Measurements from ENCODE around the gene DUSP8. TPM values are rescaled to one million over a fixed set of nuclear protein-coding genes. Genes with fewer than 3 reads are reported as not detected.
A peak's percentile ranks its signal among the peaks of the same experiment; 100 is the strongest.

Gene DUSP8
- total RNA-seq, 2 donors from 2014 or later = 79.5 to 90.1 TPM

DNA sequence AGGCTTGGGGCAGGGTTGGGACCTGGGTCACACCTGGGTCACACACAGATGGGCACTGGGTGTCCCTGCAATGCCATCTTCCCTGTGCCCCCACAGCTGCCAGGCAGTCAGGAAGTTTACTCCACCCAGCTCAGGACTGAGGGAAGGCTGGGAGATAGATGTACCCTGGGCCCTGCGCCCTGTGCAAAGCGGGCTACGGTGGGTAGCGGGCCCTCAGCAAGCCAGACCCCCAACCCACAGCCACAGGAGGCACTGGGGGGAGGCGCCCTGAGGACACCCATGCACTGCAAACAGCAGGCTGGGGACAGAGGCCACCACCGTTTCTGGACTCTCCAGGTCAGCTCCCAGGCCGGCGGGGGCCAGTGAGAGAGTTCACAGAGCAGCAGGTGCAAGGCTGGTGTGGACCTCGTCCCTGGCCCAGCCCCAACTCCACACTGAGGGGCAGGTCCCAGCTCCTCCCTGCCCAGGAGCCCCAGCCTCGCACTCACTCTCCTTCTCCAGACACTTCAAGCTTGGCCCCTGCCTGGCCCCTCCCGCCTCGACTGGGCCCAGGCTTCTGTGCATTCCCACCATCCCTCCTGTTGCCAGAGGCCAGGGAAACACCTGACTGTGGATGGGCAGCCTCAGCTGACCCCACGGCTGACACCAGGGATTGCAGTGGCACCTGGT, 4.9 kb downstream of the DUSP8 start:
- no peaks in the 10 kb centered on the region for H3K9me3 ChIP-seq (ENCODE audit: control insufficient read depth, low read length, poor library complexity, severe bottlenecking)
- H3K27ac Mint-ChIP-seq = no peak overlapping the region
- H3K36me3 Mint-ChIP-seq (ENCODE audit: low read depth) = no peaks in the 10 kb centered on the region
- DNase-seq = peak in 1 of 3 donors; percentile 9
- no peaks in the 10 kb centered on the region for H3K27me3 Mint-ChIP-seq
- H3K4me3 Mint-ChIP-seq = peak overlapping the region; percentile 43
- no peak for ATAC-seq
- peaks cover 12% of the 10 kb centered on the region for H3K4me1 Mint-ChIP-seq

- H3K27me3 Mint-ChIP-seq = no peaks in the 10 kb centered on the region
- ATAC-seq (no peak), DNase-seq (no peak)
- H3K36me3 Mint-ChIP-seq (ENCODE audit: low read depth) = peaks cover 1% of the 10 kb centered on the region
- H3K9me3 ChIP-seq (ENCODE audit: control insufficient read depth, low read length, poor library complexity, severe bottlenecking) = no peaks in the 10 kb centered on the region
- H3K4me1 Mint-ChIP-seq = peaks cover 12% of the 10 kb centered on the region
- H3K27ac Mint-ChIP-seq = no peak overlapping the region
- H3K4me3 Mint-ChIP-seq = peak overlapping the region; percentile 36
Observed at GRCh38 chr11:1566381-1567051, 5.6 kb downstream of the DUSP8 start.

GRCh38 chr11:1565904-1566247, 6.2 kb downstream of the DUSP8 start:
- peak overlapping the region; percentile 55 for H3K4me3 Mint-ChIP-seq
- no peak for DNase-seq
- H3K9me3 ChIP-seq (ENCODE audit: control insufficient read depth, low read length, poor library complexity, severe bottlenecking) = no peaks in the 10 kb centered on the region
- no peak for ATAC-seq
- no peak overlapping the region for H3K27ac Mint-ChIP-seq
- peaks cover 12% of the 10 kb centered on the region for H3K4me1 Mint-ChIP-seq
- H3K27me3 Mint-ChIP-seq = no peaks in the 10 kb centered on the region
- peaks cover 2% of the 10 kb centered on the region for H3K36me3 Mint-ChIP-seq (ENCODE audit: low read depth)

DNA sequence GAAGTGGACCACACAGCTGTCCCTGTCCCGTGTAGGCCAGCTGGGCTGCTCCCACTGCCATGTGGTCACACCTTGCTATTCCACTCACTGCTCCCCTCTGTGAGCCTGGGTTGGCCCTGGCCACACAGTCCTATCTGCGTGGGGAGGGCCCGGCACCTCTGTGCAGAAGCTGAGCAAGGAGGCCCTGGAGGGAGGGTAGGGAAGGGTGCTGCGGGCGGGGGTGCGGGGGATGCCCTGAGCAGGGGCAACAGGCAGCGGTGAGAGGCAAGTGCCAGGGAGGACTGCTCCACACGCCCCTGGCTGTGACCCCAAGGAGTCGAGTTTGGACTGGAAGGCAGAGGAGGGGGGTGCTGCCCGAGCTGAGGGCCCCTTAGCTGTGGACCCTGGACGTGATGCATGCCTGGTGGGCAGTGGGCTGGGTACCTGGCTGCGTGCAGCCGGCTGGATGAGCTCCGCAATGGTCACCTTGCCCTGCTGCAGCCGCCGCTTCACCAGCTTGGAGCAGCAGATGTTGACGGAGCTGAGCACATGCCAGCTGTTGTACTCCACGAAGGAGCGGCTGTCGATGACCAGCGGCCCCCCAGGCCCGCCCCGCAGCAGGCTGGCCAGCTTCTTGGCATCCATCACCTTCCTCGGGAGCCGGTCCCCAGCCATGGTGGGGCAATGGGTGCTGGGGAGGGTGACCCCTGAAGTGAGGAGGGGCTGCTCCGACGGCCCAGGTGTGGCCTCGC, 6.7 kb downstream of the DUSP8 start:
- no peaks in the 10 kb centered on the region for H3K27me3 Mint-ChIP-seq
- H3K4me1 Mint-ChIP-seq = peaks cover 12% of the 10 kb centered on the region
- peak overlapping the region; percentile 9 for H3K27ac Mint-ChIP-seq
- peak overlapping the region; percentile 55 for H3K4me3 Mint-ChIP-seq
- H3K36me3 Mint-ChIP-seq (ENCODE audit: low read depth) = peaks cover 2% of the 10 kb centered on the region
- ATAC-seq = no peak
- no peak for DNase-seq
- no peaks in the 10 kb centered on the region for H3K9me3 ChIP-seq (ENCODE audit: control insufficient read depth, low read length, poor library complexity, severe bottlenecking)

DNA sequence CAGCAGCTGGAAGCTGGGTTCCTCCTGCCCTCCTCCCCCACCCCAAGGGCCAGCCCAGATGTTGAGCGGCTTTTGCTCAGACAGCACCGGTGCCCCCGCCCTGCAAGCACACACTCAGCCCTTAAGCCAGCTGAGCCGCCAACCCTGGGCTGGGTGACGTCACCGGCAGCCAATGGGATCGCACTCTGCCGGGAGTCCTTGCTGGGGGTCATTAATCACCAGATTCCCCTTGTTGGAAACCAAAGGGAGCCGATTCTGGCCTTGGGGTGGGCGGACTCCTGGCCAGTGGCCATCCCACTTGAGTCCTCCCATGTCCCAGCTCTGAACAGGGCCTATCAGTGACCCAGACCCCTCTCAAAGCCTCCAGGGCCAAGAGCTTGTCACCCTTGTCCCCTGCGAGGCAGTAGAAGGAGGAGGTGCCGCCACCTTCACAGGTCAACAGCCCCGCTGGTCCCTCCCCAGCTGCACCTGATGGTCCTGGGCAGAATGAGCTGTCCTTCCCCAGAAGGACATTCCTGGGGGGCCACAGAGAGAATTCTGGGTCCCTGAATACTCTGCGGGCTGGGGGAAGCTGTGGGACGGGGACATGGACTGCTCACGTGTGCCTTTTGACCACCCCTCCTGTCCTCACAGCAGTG, 7.4 kb downstream of the DUSP8 start:
- DNase-seq (no peak), ATAC-seq (no peak)
- Mint-ChIP-seq H3K4me1 (peaks cover 12% of the 10 kb centered on the region), H3K27me3 (no peaks in the 10 kb centered on the region), H3K4me3 (no peak overlapping the region), H3K36me3 (ENCODE audit: low read depth) (peaks cover 2% of the 10 kb centered on the region), H3K27ac (peak overlapping the region; percentile 9)
- H3K9me3 ChIP-seq (ENCODE audit: control insufficient read depth, low read length, poor library complexity, severe bottlenecking) = no peaks in the 10 kb centered on the region

DNA sequence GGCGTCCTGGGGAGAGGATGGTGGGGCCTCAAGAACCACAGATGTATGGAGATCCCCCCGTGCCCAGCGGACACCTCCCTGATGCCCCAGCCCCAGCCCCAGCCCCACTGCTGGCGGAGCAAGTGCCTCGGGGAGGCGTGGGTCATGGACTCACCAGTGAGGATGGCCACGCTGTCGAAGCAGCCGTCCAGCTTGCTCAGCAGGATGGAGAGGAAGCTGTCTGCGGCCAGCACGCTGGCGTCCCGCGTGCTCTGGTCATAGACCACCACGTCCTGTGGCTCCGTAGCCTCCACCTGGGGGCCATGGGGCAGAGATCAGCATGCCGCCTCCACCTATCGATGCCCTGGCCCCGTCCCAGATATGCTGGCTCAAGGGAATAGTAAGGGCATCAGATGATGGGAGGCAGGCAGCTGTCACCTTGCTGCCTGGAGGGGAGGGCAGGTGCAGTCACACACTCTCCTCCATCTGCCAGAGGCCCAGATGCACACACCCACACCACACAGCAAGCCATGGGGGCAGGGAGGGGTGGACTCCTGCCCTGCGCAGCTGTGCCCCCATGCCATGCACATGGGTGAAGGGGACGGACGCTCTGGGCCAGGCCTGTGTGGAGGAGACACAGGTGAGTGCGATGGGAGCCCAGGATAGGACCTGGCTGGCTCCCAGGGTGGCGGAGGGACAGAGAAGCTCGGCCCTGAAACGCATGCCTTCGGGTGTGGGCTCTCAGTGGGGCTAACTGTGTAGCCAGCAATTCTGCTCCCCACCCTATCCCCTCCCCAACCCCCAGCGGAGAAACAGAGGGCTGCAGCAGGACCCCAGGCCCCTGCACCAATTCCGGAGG, 8.2 kb downstream of the DUSP8 start:
- no peaks in the 10 kb centered on the region for H3K9me3 ChIP-seq (ENCODE audit: control insufficient read depth, low read length, poor library complexity, severe bottlenecking)
- H3K4me1 Mint-ChIP-seq = peaks cover 7% of the 10 kb centered on the region
- H3K27me3 Mint-ChIP-seq = no peaks in the 10 kb centered on the region
- H3K4me3 Mint-ChIP-seq = no peak overlapping the region
- H3K36me3 Mint-ChIP-seq (ENCODE audit: low read depth) = peaks cover 2% of the 10 kb centered on the region
- ATAC-seq = peak; percentile 2
- peak overlapping the region; percentile 32 for H3K27ac Mint-ChIP-seq
- no peak for DNase-seq

DNA sequence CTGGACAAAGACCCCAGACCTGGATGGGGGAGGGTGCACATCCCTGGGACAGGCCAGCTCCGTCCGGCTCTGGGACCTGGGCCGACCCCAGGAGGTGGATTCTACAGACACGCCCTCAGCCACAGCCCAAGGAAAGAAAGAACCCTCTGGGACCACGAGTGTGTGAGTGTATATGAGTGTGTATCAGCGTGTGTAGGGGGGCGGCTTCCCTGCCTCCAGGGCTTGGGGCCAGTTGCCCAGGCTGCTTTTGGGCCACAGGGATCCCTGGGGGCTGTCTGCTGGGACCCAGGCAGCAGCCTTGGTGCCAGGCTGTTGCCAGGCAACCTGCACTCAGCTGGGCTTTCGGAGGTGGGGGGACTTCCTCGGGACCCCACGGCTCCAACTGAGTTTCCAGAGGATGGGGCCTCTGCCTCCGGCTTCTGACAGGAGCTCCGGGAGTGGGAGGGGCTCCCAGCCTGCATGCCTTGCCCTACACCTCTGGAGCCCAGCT, 8.9 kb downstream of the DUSP8 start:
- Mint-ChIP-seq H3K27me3 (no peaks in the 10 kb centered on the region), H3K27ac (peak overlapping the region; percentile 32), H3K4me1 (peaks cover 5% of the 10 kb centered on the region), H3K36me3 (ENCODE audit: low read depth) (peaks cover 2% of the 10 kb centered on the region), H3K4me3 (no peak overlapping the region)
- ATAC-seq (no peak), DNase-seq (no peak)
- no peaks in the 10 kb centered on the region for H3K9me3 ChIP-seq (ENCODE audit: control insufficient read depth, low read length, poor library complexity, severe bottlenecking)

GRCh38 chr11:1562469-1563148, 9.5 kb downstream of the DUSP8 start:
- peak; percentile 3 for ATAC-seq
- no peaks in the 10 kb centered on the region for H3K9me3 ChIP-seq (ENCODE audit: control insufficient read depth, low read length, poor library complexity, severe bottlenecking)
- H3K27me3 Mint-ChIP-seq = no peaks in the 10 kb centered on the region
- peak overlapping the region; percentile 32 for H3K27ac Mint-ChIP-seq
- peaks cover 5% of the 10 kb centered on the region for H3K4me1 Mint-ChIP-seq
- peak overlapping the region; percentile 49 for H3K4me3 Mint-ChIP-seq
- DNase-seq = no peak
- H3K36me3 Mint-ChIP-seq (ENCODE audit: low read depth) = peaks cover 2% of the 10 kb centered on the region

GRCh38 chr11:1561955-1562354, 10.1 kb downstream of the DUSP8 start:
- DNase-seq = no peak
- H3K36me3 Mint-ChIP-seq (ENCODE audit: low read depth) = peaks cover 2% of the 10 kb centered on the region

DNA sequence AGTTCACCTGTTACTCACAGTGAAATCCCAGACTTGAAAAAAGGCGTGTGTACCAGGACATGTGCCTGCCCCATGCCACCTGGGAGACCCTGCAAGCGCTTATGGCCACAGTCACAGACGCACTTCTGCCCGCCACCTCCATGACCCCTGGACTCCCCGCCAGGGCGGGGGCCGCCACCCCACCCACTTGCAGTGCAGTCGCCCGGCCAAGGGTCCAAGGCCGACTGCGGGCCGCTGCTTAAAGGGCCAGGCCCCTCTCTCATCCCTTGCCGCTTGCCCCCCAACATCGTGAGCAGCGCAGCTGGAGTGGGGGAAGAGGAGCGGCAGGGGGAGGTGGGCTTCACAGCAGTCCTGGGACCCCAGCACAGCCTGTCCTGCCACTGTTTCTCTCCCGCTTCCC, 10.8 kb downstream of the DUSP8 start:
- Mint-ChIP-seq H3K4me3 (no peak overlapping the region), H3K36me3 (ENCODE audit: low read depth) (peaks cover 2% of the 10 kb centered on the region), H3K27me3 (no peaks in the 10 kb centered on the region), H3K27ac (no peak overlapping the region), H3K4me1 (peaks cover 4% of the 10 kb centered on the region)
- ATAC-seq = no peak
- H3K9me3 ChIP-seq (ENCODE audit: control insufficient read depth, low read length, poor library complexity, severe bottlenecking) = no peaks in the 10 kb centered on the region
- no peak for DNase-seq

More at GRCh38 chr11:1561955-1562354, 10.1 kb downstream of the DUSP8 start:
- no peak overlapping the region for H3K27ac Mint-ChIP-seq
- ATAC-seq = no peak
- H3K27me3 Mint-ChIP-seq = no peaks in the 10 kb centered on the region
- peak overlapping the region; percentile 59 for H3K4me3 Mint-ChIP-seq
- H3K4me1 Mint-ChIP-seq = peaks cover 4% of the 10 kb centered on the region
- no peaks in the 10 kb centered on the region for H3K9me3 ChIP-seq (ENCODE audit: control insufficient read depth, low read length, poor library complexity, severe bottlenecking)

DNA sequence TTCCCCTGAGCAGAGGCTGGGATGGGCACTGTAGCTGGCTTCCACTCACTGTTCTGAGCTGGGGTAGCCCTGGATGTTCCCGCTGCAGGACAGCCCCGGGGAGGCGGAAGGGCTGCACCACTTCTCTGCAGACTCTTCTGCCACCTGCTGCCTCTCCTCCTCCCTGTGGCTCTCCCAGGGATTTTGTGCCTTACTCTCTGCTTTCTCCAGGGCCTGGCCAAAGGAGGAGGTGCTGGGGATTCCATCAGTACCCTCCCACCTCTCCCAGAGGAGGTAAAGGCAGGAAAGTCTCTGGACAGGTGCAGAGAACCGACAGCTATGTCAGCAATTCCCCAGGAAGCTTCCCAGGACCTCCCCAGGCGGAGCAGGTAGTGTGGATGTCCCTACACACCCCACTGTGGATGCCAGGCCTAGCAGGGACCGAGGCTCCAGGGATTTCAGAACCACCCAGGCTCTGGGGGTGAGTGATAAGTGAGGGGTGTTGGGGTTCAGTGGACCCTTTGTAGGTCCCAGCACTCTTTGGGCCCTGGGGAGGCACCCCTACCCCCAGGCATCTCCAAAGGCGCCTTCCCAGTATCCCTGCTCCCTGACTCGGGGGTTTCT, 11.3 kb downstream of the DUSP8 start:
- Mint-ChIP-seq H3K27ac (no peak overlapping the region), H3K27me3 (no peaks in the 10 kb centered on the region), H3K36me3 (ENCODE audit: low read depth) (peaks cover 2% of the 10 kb centered on the region), H3K4me3 (peak overlapping the region; percentile 9), H3K4me1 (peaks cover 2% of the 10 kb centered on the region)
- no peaks in the 10 kb centered on the region for H3K9me3 ChIP-seq (ENCODE audit: control insufficient read depth, low read length, poor library complexity, severe bottlenecking)
- ATAC-seq (no peak), DNase-seq (no peak)
